B cell (primary cell): ENCODE measurements around the gene MTHFSD. TPM values are rescaled to one million over a fixed set of nuclear protein-coding genes. Genes with fewer than 3 reads are reported as not detected.

ENCODE experiments used
- ATAC-seq: fragments of 200-7000 bp; cut with Tn5 transposase; one replicate; pipeline ENCODE4 v1.10.0; 2021; ENCODE audit warnings: low read depth, mild to moderate bottlenecking, moderate number of reproducible peaks, moderate library complexity
- CTCF ChIA-PET: fragments of 350-600 bp; sonication (Branson Sonifier 250); formaldehyde crosslinking; loops from one replicate; lab custom pipeline; 2021; ENCODE audit warnings: antibody characterized with exemption, inconsistent platforms; lab: Charles Lee
- POLR2A ChIA-PET: fragments of 350-600 bp; sonication (Branson Sonifier 250); formaldehyde crosslinking; loops from one replicate; lab custom pipeline; 2021; ENCODE audit warnings: antibody characterized with exemption; lab: Charles Lee
- DNase-seq: peaks from one replicate; pipeline ENCODE4 v3.0.0; 2013
- H2AFZ ChIP-seq: 2 replicates; pipeline ENCODE4 v1.6.1; 2012; ENCODE audit warnings: mild to moderate bottlenecking, low read depth, low read length; ENCODE audit not compliant: insufficient read depth, poor library complexity, severe bottlenecking
- H3K27ac ChIP-seq, 2 donors: 1 replicate in 1 of 2; 2 replicates in 1 of 2; pipeline ENCODE4 v1.5.1; 2012 to 2013; ENCODE audit warnings: low read length in 2 of 2, mild to moderate bottlenecking in 2 of 2, moderate library complexity in 1 of 2
- H3K27me3 ChIP-seq, 4 experiments: fragments of 200-600 bp in 1 of 4; sonication (generic) in 1 of 4; replicated peaks in 1 of 4; 1 replicate in 2 of 4; 2 replicates in 2 of 4; pipeline versions ENCODE4 v1.6.1 to v1.7.0; 2013 to 2016; ENCODE audit warnings: low read length in 3 of 4, mild to moderate bottlenecking in 2 of 4, mixed read lengths in 1 of 4, moderate library complexity in 1 of 4; ENCODE audit not compliant: insufficient read depth in 4 of 4, control insufficient read depth in 3 of 4; ENCODE audit errors: control extremely low read depth in 1 of 4
- H3K36me3 ChIP-seq, 2 experiments: replicated peaks in 1 of 2; 1 replicate in 1 of 2; 2 replicates in 1 of 2; pipeline versions ENCODE4 v1.6.1 to v1.7.1; 2013; ENCODE audit warnings: low read length in 1 of 2; ENCODE audit not compliant: insufficient read depth in 2 of 2, control insufficient read depth in 1 of 2; ENCODE audit errors: control extremely low read depth in 1 of 2, extremely low read depth in 1 of 2
- H3K4me1 ChIP-seq, 2 donors: fragments of 200-600 bp in 1 of 2; sonication (generic) in 1 of 2; 1 replicate in 1 of 2; 2 replicates in 1 of 2; pipeline versions ENCODE4 v1.5.1 to v1.6.1; 2013 to 2017; ENCODE audit warnings: low read length in 2 of 2; ENCODE audit not compliant: control insufficient read depth in 2 of 2, insufficient read depth in 2 of 2
- H3K4me2 ChIP-seq: replicated peaks from 2 replicates; pipeline ENCODE3; 2012; ENCODE audit warnings: mild to moderate bottlenecking, low read depth, low read length; ENCODE audit not compliant: poor library complexity, severe bottlenecking
- H3K4me3 ChIP-seq, 5 experiments: fragments of 200-600 bp in 1 of 5; sonication (generic) in 1 of 5; 1 replicate in 3 of 5; 2 replicates in 2 of 5; pipeline versions ENCODE4 v1.5.1 to v1.7.0; 2011 to 2016; ENCODE audit warnings: low read length in 4 of 5, mild to moderate bottlenecking in 4 of 5, low read depth in 2 of 5, control low read depth in 1 of 5, moderate library complexity in 1 of 5; ENCODE audit not compliant: insufficient read depth in 1 of 5; ENCODE audit errors: control extremely low read depth in 1 of 5, extremely low read depth in 1 of 5
- H3K79me2 ChIP-seq: fragments of 200-600 bp; sonication (generic); one replicate; pipeline ENCODE4 v1.6.0; 2016; ENCODE audit warnings: low read length; ENCODE audit not compliant: control insufficient read depth, insufficient read depth
- H3K9ac ChIP-seq: fragments of 200-600 bp; sonication (generic); 2 replicates; pipeline ENCODE4 v1.6.1; 2017; ENCODE audit warnings: mild to moderate bottlenecking, low read length, moderate library complexity
- H3K9me3 ChIP-seq, 3 donors: one replicate each; pipeline versions ENCODE4 v1.6.1 to v1.7.1; 2013; ENCODE audit warnings: low read length in 2 of 3; ENCODE audit not compliant: control insufficient read depth in 2 of 3, insufficient read depth in 1 of 3; ENCODE audit errors: control extremely low read depth in 1 of 3
- H4K20me1 ChIP-seq: 2 replicates; pipeline ENCODE4 v1.6.0; 2012; ENCODE audit warnings: mild to moderate bottlenecking, low read length; ENCODE audit not compliant: insufficient read depth, control insufficient read depth, poor library complexity, severe bottlenecking
- H3K27ac Mint-ChIP-seq: one replicate; pipeline ENCODE4 v1.8.0; 2021; ENCODE audit warnings: mixed read lengths
- H3K27me3 Mint-ChIP-seq: one replicate; pipeline ENCODE4 v1.8.0; 2021; ENCODE audit warnings: mixed read lengths
- H3K4me1 Mint-ChIP-seq: one replicate; pipeline ENCODE4 v1.8.0; 2021; ENCODE audit warnings: mixed read lengths
- H3K4me3 Mint-ChIP-seq: one replicate; pipeline ENCODE4 v1.8.0; 2021; ENCODE audit warnings: mixed read lengths
- H3K9me3 Mint-ChIP-seq: one replicate; pipeline ENCODE4 v1.8.0; 2022; ENCODE audit warnings: mixed read lengths; ENCODE audit not compliant: insufficient read depth
- CTCF ChIP-seq: fragments of 200-600 bp; IDR thresholded peaks from one replicate; pipeline ENCODE4 v1.8.0; 2022; ENCODE audit warnings: antibody characterized with exemption, mild to moderate bottlenecking
- EZH2 ChIP-seq: IDR thresholded peaks from 2 replicates; pipeline ENCODE4 v1.6.1; 2012; ENCODE audit warnings: borderline replicate concordance, low read depth, mild to moderate bottlenecking, moderate library complexity, low read length; ENCODE audit not compliant: insufficient read depth, poor library complexity, severe bottlenecking
- WGBS: methylation state at CpG from one replicate; pipeline ENCODE4 v1.1.5; 2013; ENCODE audit warnings: missing lambda C conversion rate; ENCODE audit not compliant: insufficient coverage; 5-methylcytosine and 5-hydroxymethylcytosine counted together
- intact Hi-C: fragments of 100-400 bp; cut with micrococcal nuclease; formaldehyde crosslinking; loops from one replicate; pipeline ENCODE4 v1.10.0; 2022
- polyA plus RNA-seq: library from polyadenylated mRNA; depleted of rRNA; stranded (reverse); fragments of >200 nt; gene quantifications from 2 replicates; pipeline ENCODE4 v1.2.3, GENCODE V29; 2012
- total RNA-seq, 2 donors: library from RNA; stranded (reverse); fragments of 120-200 nt in 1 of 2; gene quantifications; 1 replicate in 1 of 2; 2 replicates in 1 of 2; pipeline versions ENCODE4 v1.2.3 to v1.2.4, GENCODE V29; 2013 to 2022

The MTHFSD gene
- total and polyA plus RNA-seq, 2 donors (not counting 1 experiment from before 2014, with no cell fraction given): 21.5 to 42.0 TPM

DNA sequence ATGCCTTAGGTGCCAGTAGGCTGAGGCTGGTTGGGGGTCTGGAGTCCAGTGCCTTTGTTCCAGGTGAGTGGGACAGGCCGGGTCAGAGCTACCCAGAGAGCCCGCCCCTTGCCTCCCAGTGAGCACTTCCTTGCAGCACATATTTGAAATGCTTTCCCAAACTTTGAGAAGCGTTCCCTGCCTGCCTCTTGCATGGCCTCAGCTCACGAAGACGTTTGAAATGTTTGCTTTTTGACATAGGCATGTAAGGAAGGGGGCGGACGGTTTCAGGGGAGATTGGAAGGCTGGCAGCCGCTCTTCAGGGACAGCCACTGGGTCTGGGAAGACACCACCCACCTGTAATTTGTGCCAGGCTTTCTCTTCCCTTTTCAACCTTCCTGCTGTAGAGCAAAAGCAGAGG lies 18.2 kb upstream of the MTHFSD start:
- WGBS: 89% methylated on average over 7 of the region's 8 CpGs
- no peak overlapping the region for H3K27ac Mint-ChIP-seq
- H4K20me1 ChIP-seq: no peaks in the 10 kb centered on the region
- ChIA-PET POLR2A (no interaction called here), CTCF (no interaction called here)
- H3K36me3 ChIP-seq: no peaks in the 10 kb centered on the region
- peaks cover 71% of the 10 kb centered on the region for H3K27me3 Mint-ChIP-seq
- intact Hi-C loops: no loop called here
- H3K27me3 ChIP-seq: peaks cover 0 to 67% (median 38%) of the 10 kb centered on the region in 4 experiments
- H3K79me2 ChIP-seq: no peaks in the 10 kb centered on the region
- no peak overlapping the region for H3K4me3 Mint-ChIP-seq
- peaks cover 14 to 17% of the 10 kb centered on the region in 2 donors for H3K4me1 ChIP-seq
- no peak overlapping the region for H3K9ac ChIP-seq
- peaks cover 17% of the 10 kb centered on the region for H3K4me1 Mint-ChIP-seq
- H3K4me2 ChIP-seq: no peak overlapping the region
- ATAC-seq: no peak
- peaks cover 0 to 4% (median 0%) of the 10 kb centered on the region in 3 donors for H3K9me3 ChIP-seq
- TF ChIP-seq CTCF: no peak
- no peak for TF ChIP-seq EZH2
- H3K4me3 ChIP-seq: no peak overlapping the region
- no peaks in the 10 kb centered on the region for H3K9me3 Mint-ChIP-seq
- no peak overlapping the region for H3K27ac ChIP-seq
- no peak overlapping the region for H2AFZ ChIP-seq
- DNase-seq: no peak

DNA sequence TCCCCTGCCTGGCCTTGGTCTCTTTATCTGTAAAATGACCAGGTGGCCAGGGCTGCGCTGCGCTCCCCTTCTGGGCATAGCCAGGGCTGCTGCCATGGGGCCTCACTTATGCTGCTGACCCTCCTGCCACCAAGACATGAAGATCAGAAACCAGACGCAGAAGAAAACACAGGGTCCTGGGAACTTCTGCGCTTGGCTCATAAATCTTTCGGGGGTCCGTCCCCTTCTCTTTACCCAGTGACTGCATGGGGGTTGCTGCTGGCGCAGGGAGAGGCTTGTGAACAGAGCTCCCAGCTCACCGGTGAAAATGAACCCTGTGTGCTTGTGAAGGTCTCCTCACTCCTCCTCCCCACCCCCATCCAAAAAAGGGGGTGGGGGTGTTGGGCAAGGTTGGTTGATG lies 17.6 kb upstream of the MTHFSD start:
- Histone ChIP-seq H3K36me3 (no peaks in the 10 kb centered on the region), H3K27ac (no peak overlapping the region), H3K9me3 (peaks cover 0 to 6% (median 0%) of the 10 kb centered on the region in 3 donors), H3K27me3 (peaks cover 0 to 63% (median 37%) of the 10 kb centered on the region in 4 experiments), H3K4me1 (peaks cover 16 to 17% of the 10 kb centered on the region in 2 donors), H4K20me1 (no peaks in the 10 kb centered on the region), H3K79me2 (no peaks in the 10 kb centered on the region), H3K4me2 (no peak overlapping the region), H2AFZ (no peak overlapping the region), H3K9ac (no peak overlapping the region), H3K4me3 (no peak overlapping the region)
- no peak for DNase-seq
- TF ChIP-seq EZH2 (no peak), CTCF (no peak)
- WGBS: 98% methylated on average over 6 of the region's 8 CpGs
- POLR2A ChIA-PET: no interaction called here
- Mint-ChIP-seq H3K9me3 (no peaks in the 10 kb centered on the region), H3K27me3 (peaks cover 66% of the 10 kb centered on the region), H3K27ac (no peak overlapping the region), H3K4me3 (no peak overlapping the region), H3K4me1 (peaks cover 14% of the 10 kb centered on the region)
- ATAC-seq: no peak
- intact Hi-C loops: no loop called here
- CTCF ChIA-PET: no interaction called here
